ENCODE measurements around the gene CYP19A1. TPM values are rescaled to one million over a fixed set of nuclear protein-coding genes. Genes with fewer than 3 reads are reported as not detected.

The CYP19A1 gene
- total RNA-seq, 1 experiment from 2014 or later: not detected

- H3K4me1 ChIP-seq (ENCODE audit: control insufficient read depth, insufficient read depth, low read length): no peaks in the 10 kb centered on the region
- no peaks in the 10 kb centered on the region for H3K9me3 ChIP-seq (ENCODE audit: control insufficient read depth, insufficient read depth, low read depth, low read length)
- TF ChIP-seq TCF7L2 (IDR thresholded peaks at IDR 0.05; ENCODE audit: low read depth, low read length) (no peak), SIN3A (IDR thresholded peaks at IDR 0.05; ENCODE audit: borderline replicate concordance, insufficient read depth, low read depth, low read length) (no peak), POLR2AphosphoS5 (IDR thresholded peaks at IDR 0.05; ENCODE audit: low read depth, low read length) (no peak), CTCF (IDR thresholded peaks at IDR 0.05) (no peak), REST (IDR thresholded peaks at IDR 0.05; ENCODE audit: insufficient read depth in 1 of 2, low read depth in 2 of 2, low read length in 1 of 2) (no peak)
- ChIA-PET POLR2A (no interaction called here), CTCF (no interaction called here)
- no peak for ATAC-seq
- in situ Hi-C loops (cut with HindIII; ENCODE audit: low pct_unique_long_range_greater_than_20kb, low sequenced_read_pairs) (no loop called here), intact Hi-C loops (cut with micrococcal nuclease; ENCODE audit: unreplicated experiment) (no loop called here)
- H3K27ac ChIP-seq (ENCODE audit: low read length): no peak overlapping the region
- no peak for DNase-seq (ENCODE audit: low read depth, low spot score)
- no peaks in the 10 kb centered on the region for H3K36me3 ChIP-seq (ENCODE audit: control insufficient read depth, insufficient read depth, low read length)
- no peak overlapping the region for H3K4me3 ChIP-seq (ENCODE audit: low read depth in 2 of 2, low read length in 2 of 2)
- no TSS peak for BruUV-seq (replicated peaks)
- H3K27me3 ChIP-seq (ENCODE audit: control insufficient read depth, insufficient read depth, low read length): no peaks in the 10 kb centered on the region
These were observed 157.9 kb downstream of the CYP19A1 start for GRCh38 chr15:51180534-51180933.

GRCh38 chr15:51180011-51180410 is 158.4 kb downstream of the CYP19A1 start:
- DNase-seq (ENCODE audit: low read depth, low spot score) (no peak), ATAC-seq (no peak)
- Histone ChIP-seq H3K4me3 (ENCODE audit: low read depth in 2 of 2, low read length in 2 of 2) (no peak overlapping the region), H3K27me3 (ENCODE audit: control insufficient read depth, insufficient read depth, low read length) (no peaks in the 10 kb centered on the region), H3K4me1 (ENCODE audit: control insufficient read depth, insufficient read depth, low read length) (no peaks in the 10 kb centered on the region), H3K27ac (ENCODE audit: low read length) (no peak overlapping the region), H3K36me3 (ENCODE audit: control insufficient read depth, insufficient read depth, low read length) (no peaks in the 10 kb centered on the region), H3K9me3 (ENCODE audit: control insufficient read depth, insufficient read depth, low read depth, low read length) (no peaks in the 10 kb centered on the region)
- in situ Hi-C loops (cut with HindIII; ENCODE audit: low pct_unique_long_range_greater_than_20kb, low sequenced_read_pairs) (no loop called here), intact Hi-C loops (cut with micrococcal nuclease; ENCODE audit: unreplicated experiment) (no loop called here)
- no peak for TF ChIP-seq SIN3A (IDR thresholded peaks at IDR 0.05; ENCODE audit: borderline replicate concordance, insufficient read depth, low read depth, low read length)
- ChIA-PET POLR2A (no interaction called here), CTCF (no interaction called here)
- no TSS peak for BruUV-seq (replicated peaks)

GRCh38 chr15:51172193-51172592 is 166.2 kb downstream of the CYP19A1 start:
- H3K36me3 ChIP-seq (ENCODE audit: control insufficient read depth, insufficient read depth, low read length): no peaks in the 10 kb centered on the region
- in situ Hi-C loops (cut with HindIII; ENCODE audit: low pct_unique_long_range_greater_than_20kb, low sequenced_read_pairs): no loop called here
- no peaks in the 10 kb centered on the region; the same call in 1 of the 2 replicates for H3K27me3 ChIP-seq (ENCODE audit: control insufficient read depth, insufficient read depth, low read length)
- TF ChIP-seq SIN3A (IDR thresholded peaks at IDR 0.05; ENCODE audit: borderline replicate concordance, insufficient read depth, low read depth, low read length): no peak
- TF ChIP-seq POLR2AphosphoS5 (IDR thresholded peaks at IDR 0.05; ENCODE audit: low read depth, low read length): no peak
- TF ChIP-seq REST (IDR thresholded peaks at IDR 0.05; ENCODE audit: insufficient read depth in 1 of 2, low read depth in 2 of 2, low read length in 1 of 2): no peak
- no peak for TF ChIP-seq TCF7L2 (IDR thresholded peaks at IDR 0.05; ENCODE audit: low read depth, low read length)
- TF ChIP-seq CTCF (IDR thresholded peaks at IDR 0.05): no peak
- ATAC-seq (no peak), DNase-seq (ENCODE audit: low read depth, low spot score) (no peak)
- intact Hi-C loops (cut with micrococcal nuclease; ENCODE audit: unreplicated experiment): no loop called here
- ChIA-PET CTCF (no interaction called here), POLR2A (no interaction called here)
- H3K4me1 ChIP-seq (ENCODE audit: control insufficient read depth, insufficient read depth, low read length): no peaks in the 10 kb centered on the region
- H3K4me3 ChIP-seq (ENCODE audit: low read depth in 2 of 2, low read length in 2 of 2): no peak overlapping the region
- BruUV-seq (replicated peaks): no TSS peak
- H3K27ac ChIP-seq (ENCODE audit: low read length): no peak overlapping the region
- H3K9me3 ChIP-seq (ENCODE audit: control insufficient read depth, insufficient read depth, low read depth, low read length): no peaks in the 10 kb centered on the region
